Trophoblast cell (in vitro differentiated cells and primary cell): Measurements from ENCODE around the gene MYO15A.

Experiments used
- DNase-seq, 2 donors: peaks; one replicate each; pipeline ENCODE4 v3.0.0-alpha.2; 2016
- H2AFZ ChIP-seq: 2 replicates; pipeline ENCODE4 v1.6.1; 2013; ENCODE audit warnings: low read length, moderate library complexity, mild to moderate bottlenecking; ENCODE audit not compliant: insufficient read depth, poor library complexity
- H2AK5ac ChIP-seq: 2 replicates; pipeline ENCODE4 v1.6.1; 2013; ENCODE audit warnings: mild to moderate bottlenecking, low read length
- H2BK120ac ChIP-seq: 2 replicates; pipeline ENCODE4 v1.6.1; 2013; ENCODE audit warnings: low read length, mild to moderate bottlenecking, moderate library complexity; ENCODE audit not compliant: insufficient read depth, poor library complexity
- H2BK12ac ChIP-seq: 2 replicates; pipeline ENCODE4 v1.6.1; 2013; ENCODE audit warnings: mild to moderate bottlenecking, low read length, moderate library complexity
- H2BK5ac ChIP-seq: 2 replicates; pipeline ENCODE4 v1.6.1; 2013; ENCODE audit warnings: low read length, low read depth, moderate library complexity, mild to moderate bottlenecking; ENCODE audit not compliant: poor library complexity
- H3K14ac ChIP-seq: 2 replicates; pipeline ENCODE4 v1.6.1; 2013; ENCODE audit warnings: mild to moderate bottlenecking, low read length
- H3K18ac ChIP-seq: 2 replicates; pipeline ENCODE4 v1.6.1; 2013; ENCODE audit warnings: mild to moderate bottlenecking, low read length
- H3K23ac ChIP-seq: 2 replicates; pipeline ENCODE4 v1.6.1; 2013; ENCODE audit warnings: low read length
- H3K27ac ChIP-seq: 2 replicates; pipeline ENCODE4 v1.5.1; 2013; ENCODE audit warnings: low read depth, mild to moderate bottlenecking, inconsistent platforms, low read length, moderate library complexity
- H3K27me3 ChIP-seq: 2 replicates; pipeline ENCODE4 v1.6.1; 2013; ENCODE audit warnings: inconsistent platforms, mild to moderate bottlenecking, low read length, moderate library complexity; ENCODE audit not compliant: insufficient read depth
- H3K36me3 ChIP-seq, 2 experiments: 1 replicate in 1 of 2; 2 replicates in 1 of 2; pipeline ENCODE4 v1.6.1; 2013; ENCODE audit warnings: low read length in 2 of 2, mild to moderate bottlenecking in 2 of 2, moderate library complexity in 1 of 2; ENCODE audit not compliant: insufficient read depth in 2 of 2, control insufficient read depth in 1 of 2
- H3K4ac ChIP-seq: 2 replicates; pipeline ENCODE4 v1.6.1; 2013; ENCODE audit warnings: low read depth, mild to moderate bottlenecking, low read length, moderate library complexity
- H3K4me1 ChIP-seq, 2 experiments: 1 replicate in 1 of 2; 2 replicates in 1 of 2; pipeline ENCODE4 v1.6.1; 2013; ENCODE audit warnings: low read length in 2 of 2, mild to moderate bottlenecking in 2 of 2, moderate library complexity in 1 of 2; ENCODE audit not compliant: insufficient read depth in 2 of 2, control insufficient read depth in 1 of 2
- H3K4me2 ChIP-seq: 2 replicates; pipeline ENCODE4 v1.6.1; 2013; ENCODE audit warnings: inconsistent platforms, mild to moderate bottlenecking, low read length, moderate library complexity
- H3K4me3 ChIP-seq: 2 replicates; pipeline ENCODE4 v1.5.1; 2013; ENCODE audit warnings: mild to moderate bottlenecking, low read depth, low read length, inconsistent platforms
- H3K79me1 ChIP-seq: one replicate; pipeline ENCODE4 v1.6.1; 2013; ENCODE audit warnings: low read length
- H3K79me2 ChIP-seq: 2 replicates; pipeline ENCODE4 v1.6.1; 2013; ENCODE audit warnings: low read length, mild to moderate bottlenecking; ENCODE audit not compliant: control insufficient read depth, insufficient read depth, poor library complexity
- H3K9ac ChIP-seq: 2 replicates; pipeline ENCODE4 v1.6.1; 2013; ENCODE audit warnings: mild to moderate bottlenecking, low read length
- H3K9me3 ChIP-seq: 2 replicates; pipeline ENCODE4 v1.6.1; 2013; ENCODE audit warnings: low read depth, mild to moderate bottlenecking, control low read depth, inconsistent platforms, low read length; ENCODE audit not compliant: insufficient read depth
- H4K12ac ChIP-seq: 2 replicates; pipeline ENCODE4 v1.6.1; 2013; ENCODE audit warnings: low read depth, mild to moderate bottlenecking, low read length, moderate library complexity
- H4K8ac ChIP-seq: 2 replicates; pipeline ENCODE4 v1.6.1; 2013; ENCODE audit warnings: low read depth, mild to moderate bottlenecking, low read length, moderate library complexity
- H4K91ac ChIP-seq: one replicate; pipeline ENCODE4 v1.6.1; 2013; ENCODE audit warnings: low read depth, mild to moderate bottlenecking, low read length, moderate library complexity
- WGBS: extraction: QIAGEN DNeasy Blood & Tissue Kit; methylation state at CpG from one replicate; pipeline ENCODE4 v1.1.7; 2013; ENCODE audit warnings: missing lambda C conversion rate; ENCODE audit not compliant: insufficient read length, insufficient coverage; ENCODE audit errors: extremely low coverage; 5-methylcytosine and 5-hydroxymethylcytosine counted together

MYO15A gene

GRCh38 chr17:18173740-18174139, 65.2 kb downstream of the MYO15A start:
- WGBS, result no CpG with 5 or more reads among the region's 14 CpGs

GRCh38 chr17:18176176-18176575, 67.6 kb downstream of the MYO15A start:
- H3K4me1 ChIP-seq, result no peaks in the 10 kb centered on the region
- H4K91ac ChIP-seq, result no peak overlapping the region
- H3K27me3 ChIP-seq, result no peaks in the 10 kb centered on the region
- no peaks in the 10 kb centered on the region for H3K79me1 ChIP-seq
- H2AFZ ChIP-seq, result no peak overlapping the region
- no peaks in the 10 kb centered on the region for H3K36me3 ChIP-seq
- no peak overlapping the region for H2BK12ac ChIP-seq
- H3K14ac ChIP-seq, result no peak overlapping the region
- no peak overlapping the region for H3K4me3 ChIP-seq
- H3K4ac ChIP-seq, result no peak overlapping the region
- no peak overlapping the region for H3K27ac ChIP-seq
- H3K9me3 ChIP-seq, result peaks cover 4% of the 10 kb centered on the region
- no peak overlapping the region for H3K4me2 ChIP-seq
- H2BK5ac ChIP-seq, result no peak overlapping the region
- DNase-seq, result peak in 1 of 2 donors; percentile 18
- H3K18ac ChIP-seq, result no peak overlapping the region
- H4K12ac ChIP-seq, result no peak overlapping the region
- no peak overlapping the region for H3K23ac ChIP-seq
- H2AK5ac ChIP-seq, result no peak overlapping the region
- H3K79me2 ChIP-seq, result no peaks in the 10 kb centered on the region
- WGBS, result no CpG with 5 or more reads among the region's 7 CpGs
- no peak overlapping the region for H2BK120ac ChIP-seq
- H4K8ac ChIP-seq, result no peak overlapping the region
- no peak overlapping the region for H3K9ac ChIP-seq

More at GRCh38 chr17:18173740-18174139, 65.2 kb downstream of the MYO15A start:
- H3K27me3 ChIP-seq, result no peaks in the 10 kb centered on the region
- no peak overlapping the region for H3K4ac ChIP-seq
- H2BK120ac ChIP-seq, result no peak overlapping the region
- H3K4me1 ChIP-seq, result no peaks in the 10 kb centered on the region
- no peaks in the 10 kb centered on the region for H3K36me3 ChIP-seq
- H2BK12ac ChIP-seq, result no peak overlapping the region
- H3K14ac ChIP-seq, result no peak overlapping the region
- H2BK5ac ChIP-seq, result no peak overlapping the region
- H3K9ac ChIP-seq, result no peak overlapping the region
- no peak overlapping the region for H3K4me3 ChIP-seq
- no peaks in the 10 kb centered on the region for H3K79me1 ChIP-seq
- no peak for DNase-seq
- no peak overlapping the region for H4K8ac ChIP-seq
- H4K91ac ChIP-seq, result no peak overlapping the region
- H3K4me2 ChIP-seq, result no peak overlapping the region
- H3K23ac ChIP-seq, result no peak overlapping the region
- no peak overlapping the region for H4K12ac ChIP-seq
- H2AK5ac ChIP-seq, result no peak overlapping the region
- no peaks in the 10 kb centered on the region for H3K79me2 ChIP-seq
- H3K9me3 ChIP-seq, result peaks cover 4% of the 10 kb centered on the region
- H2AFZ ChIP-seq, result no peak overlapping the region
- H3K18ac ChIP-seq, result no peak overlapping the region
- H3K27ac ChIP-seq, result no peak overlapping the region

- Histone ChIP-seq H3K23ac (no peak overlapping the region), H3K4me2 (no peak overlapping the region), H2AK5ac (no peak overlapping the region), H2BK120ac (no peak overlapping the region), H3K36me3 (no peaks in the 10 kb centered on the region), H3K4ac (no peak overlapping the region), H2AFZ (no peak overlapping the region), H3K14ac (no peak overlapping the region), H3K9ac (no peak overlapping the region), H3K79me2 (no peaks in the 10 kb centered on the region), H2BK5ac (no peak overlapping the region), H4K91ac (no peak overlapping the region), H4K12ac (no peak overlapping the region), H2BK12ac (no peak overlapping the region), H3K4me3 (no peak overlapping the region), H3K4me1 (peaks cover 1 to 3% of the 10 kb centered on the region in 2 experiments), H3K27ac (no peak overlapping the region), H3K18ac (no peak overlapping the region), H3K9me3 (peaks cover 2% of the 10 kb centered on the region), H3K27me3 (no peaks in the 10 kb centered on the region), H3K79me1 (no peaks in the 10 kb centered on the region), H4K8ac (no peak overlapping the region)
- DNase-seq, result no peak
These were observed 68.6 kb downstream of the MYO15A start for GRCh38 chr17:18177133-18177532.

- Histone ChIP-seq H3K4me3 (no peak overlapping the region), H4K91ac (no peak overlapping the region), H2BK120ac (no peak overlapping the region), H3K4me1 (peaks cover 5 to 7% of the 10 kb centered on the region in 2 experiments), H2AFZ (no peak overlapping the region), H3K4me2 (no peak overlapping the region), H3K9ac (no peak overlapping the region), H3K4ac (no peak overlapping the region), H3K79me2 (peaks cover under 1% of the 10 kb centered on the region), H3K9me3 (peaks cover 2% of the 10 kb centered on the region), H2BK12ac (no peak overlapping the region), H4K8ac (no peak overlapping the region), H3K18ac (no peak overlapping the region), H4K12ac (no peak overlapping the region), H3K14ac (no peak overlapping the region), H3K36me3 (no peaks in the 10 kb centered on the region), H3K79me1 (peaks cover 4% of the 10 kb centered on the region), H2AK5ac (no peak overlapping the region), H2BK5ac (no peak overlapping the region), H3K23ac (no peak overlapping the region), H3K27ac (no peak overlapping the region), H3K27me3 (no peaks in the 10 kb centered on the region)
- no CpG with 5 or more reads among the region's 8 CpGs for WGBS
- DNase-seq, result no peak
These were observed 69.2 kb downstream of the MYO15A start for GRCh38 chr17:18177722-18178121.
